HUES48 (cell line): ENCODE data around the gene BZW1.

Experiments
- H3K27ac ChIP-seq: one replicate; pipeline ENCODE4 v1.7.0; 2013; ENCODE audit warnings: low read depth, low read length, inconsistent platforms
- H3K27me3 ChIP-seq: 2 replicates; pipeline ENCODE4 v1.6.1; 2013; ENCODE audit warnings: mild to moderate bottlenecking, low read length; ENCODE audit not compliant: control insufficient read depth, insufficient read depth
- H3K36me3 ChIP-seq: 2 replicates; pipeline ENCODE4 v1.6.1; 2013; ENCODE audit warnings: low read length; ENCODE audit not compliant: control insufficient read depth, insufficient read depth
- H3K4me1 ChIP-seq: 2 replicates; pipeline ENCODE4 v1.6.1; 2013; ENCODE audit warnings: mild to moderate bottlenecking, low read length; ENCODE audit not compliant: control insufficient read depth, insufficient read depth
- H3K4me3 ChIP-seq: 2 replicates; pipeline ENCODE4 v1.5.1; 2013; ENCODE audit warnings: mild to moderate bottlenecking, low read depth, low read length
- H3K9ac ChIP-seq: 2 replicates; pipeline ENCODE4 v1.6.1; 2013; ENCODE audit warnings: mild to moderate bottlenecking, low read depth, low read length, moderate library complexity
- H3K9me3 ChIP-seq: 2 replicates; pipeline ENCODE4 v1.6.1; 2013; ENCODE audit warnings: low read length; ENCODE audit not compliant: control insufficient read depth, insufficient read depth

BZW1 gene

DNA sequence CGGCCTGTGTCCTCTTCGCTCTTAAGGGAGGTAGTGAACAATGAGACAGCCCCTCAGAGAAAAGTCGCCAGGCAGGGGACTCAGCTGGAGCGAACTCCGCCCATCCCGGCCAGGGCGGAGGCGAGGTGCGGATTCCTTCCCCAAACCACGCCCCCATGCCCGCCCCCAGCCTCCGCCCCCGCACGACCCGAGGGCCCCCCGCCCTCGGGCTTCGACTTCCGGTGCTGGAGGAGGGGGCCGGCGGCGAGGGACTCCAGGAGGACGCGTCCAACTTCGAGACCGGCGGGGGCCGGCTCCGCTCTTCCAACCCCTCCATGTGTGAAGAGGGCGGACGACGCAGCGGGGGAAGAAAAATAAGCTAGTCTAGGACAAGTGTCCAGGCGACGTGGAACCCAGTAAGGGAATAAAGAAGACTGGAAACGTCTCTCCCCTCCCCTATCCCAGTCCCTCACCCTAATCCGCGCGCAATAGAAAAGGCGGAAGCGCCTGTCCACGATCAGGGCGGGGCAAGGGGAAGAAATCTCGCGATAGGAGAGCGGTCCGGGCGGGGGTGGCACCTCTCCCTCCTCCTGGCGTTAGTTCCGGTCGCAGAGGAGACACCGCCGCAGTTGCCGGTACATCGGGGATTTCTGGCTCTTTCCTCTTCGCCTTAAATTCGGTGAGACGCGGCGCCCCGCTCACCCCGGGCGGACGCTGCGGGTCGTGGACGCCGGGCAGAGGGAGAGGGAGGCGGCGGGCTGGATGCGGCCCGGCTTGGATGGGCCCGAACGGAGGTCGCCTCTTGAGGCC is at the start of gene BZW1:
TSS of gene BZW1 (plus strand) at position 578 of the 789 bp plus-strand sequence. CDS start 1,308 bp downstream, outside the sequence.
- peak within 1 kb of the TSS; percentile 100 for H3K9ac ChIP-seq
- H3K4me1 ChIP-seq = peaks cover 14% of the 10 kb centered on the region
- peaks cover 37% of the 10 kb centered on the region for H3K36me3 ChIP-seq
- H3K9me3 ChIP-seq = no peaks in the 10 kb centered on the region
- H3K27me3 ChIP-seq = no peaks in the 10 kb centered on the region
- peak within 1 kb of the TSS; percentile 97 for H3K27ac ChIP-seq
- peak within 1 kb of the TSS; percentile 98 for H3K4me3 ChIP-seq

DNA sequence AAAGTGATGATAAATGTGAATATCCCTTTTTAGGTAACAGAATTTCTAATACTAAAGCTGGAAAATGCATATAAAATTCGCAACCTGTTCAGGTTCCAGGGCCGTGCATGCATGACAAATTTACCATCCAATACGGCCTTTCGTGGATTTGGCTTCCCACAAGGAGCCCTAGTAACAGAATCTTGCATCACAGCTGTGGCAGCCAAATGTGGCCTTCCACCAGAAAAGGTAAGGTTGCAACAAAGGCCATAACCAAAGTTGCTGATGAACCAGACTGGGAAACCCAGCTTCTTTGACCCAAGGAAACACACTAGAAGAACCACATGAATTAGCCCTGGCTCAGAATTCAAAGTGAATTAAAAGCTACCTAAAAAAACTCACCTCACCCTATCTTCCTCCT is 49.6 kb upstream of the BZW1 start:
- Histone ChIP-seq H3K4me1 (0 out of 2 replicates have a peak, but pooled peaks cover 7% of the 10 kb centered on the region), H3K9me3 (no peaks in the 10 kb centered on the region), H3K27me3 (no peaks in the 10 kb centered on the region), H3K9ac (no peak overlapping the region), H3K4me3 (no peak overlapping the region), H3K27ac (no peak overlapping the region), H3K36me3 (no peaks in the 10 kb centered on the region)

DNA sequence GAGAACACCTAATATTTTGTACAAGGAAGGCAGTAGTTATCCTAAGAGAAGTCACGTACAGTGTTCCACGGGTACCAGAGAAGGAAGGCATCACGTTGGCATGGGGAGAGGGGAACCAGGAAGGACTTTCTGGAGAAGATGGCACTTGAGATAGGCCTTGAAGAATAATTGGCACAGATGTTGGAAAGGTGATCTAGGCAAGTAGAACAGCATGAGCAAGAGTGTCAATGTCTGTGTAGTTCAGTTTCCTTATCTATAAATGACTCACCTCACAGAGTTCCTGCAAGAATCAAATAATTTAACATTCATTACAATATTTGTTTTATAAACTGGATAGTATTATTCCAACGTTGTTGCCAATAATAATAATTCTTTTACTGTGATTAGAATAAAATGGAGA is 48.3 kb upstream of the BZW1 start:
- Histone ChIP-seq H3K36me3 (no peaks in the 10 kb centered on the region), H3K4me1 (0 out of 2 replicates have a peak, but pooled peaks cover 7% of the 10 kb centered on the region), H3K27ac (no peak overlapping the region), H3K9ac (no peak overlapping the region), H3K9me3 (no peaks in the 10 kb centered on the region), H3K4me3 (no peak overlapping the region), H3K27me3 (no peaks in the 10 kb centered on the region)

GRCh38 chr2:200765139-200765951 is 46.4 kb upstream of the BZW1 start:
- no peak overlapping the region for H3K4me3 ChIP-seq
- H3K9me3 ChIP-seq = no peaks in the 10 kb centered on the region
- H3K27me3 ChIP-seq = no peaks in the 10 kb centered on the region
- 0 out of 2 replicates have a peak, but pooled peaks cover 7% of the 10 kb centered on the region for H3K4me1 ChIP-seq
- H3K36me3 ChIP-seq = no peaks in the 10 kb centered on the region
- H3K9ac ChIP-seq = no peak overlapping the region
- no peak overlapping the region for H3K27ac ChIP-seq

- H3K9me3 ChIP-seq = no peaks in the 10 kb centered on the region
- H3K9ac ChIP-seq = no peak overlapping the region
- no peaks in the 10 kb centered on the region for H3K36me3 ChIP-seq
- no peak overlapping the region for H3K27ac ChIP-seq
- H3K4me1 ChIP-seq = 0 out of 2 replicates have a peak, but pooled peaks cover 5% of the 10 kb centered on the region
- no peaks in the 10 kb centered on the region for H3K27me3 ChIP-seq
- no peak overlapping the region for H3K4me3 ChIP-seq
Observed at GRCh38 chr2:200765995-200766660, 45.6 kb upstream of the BZW1 start.

DNA sequence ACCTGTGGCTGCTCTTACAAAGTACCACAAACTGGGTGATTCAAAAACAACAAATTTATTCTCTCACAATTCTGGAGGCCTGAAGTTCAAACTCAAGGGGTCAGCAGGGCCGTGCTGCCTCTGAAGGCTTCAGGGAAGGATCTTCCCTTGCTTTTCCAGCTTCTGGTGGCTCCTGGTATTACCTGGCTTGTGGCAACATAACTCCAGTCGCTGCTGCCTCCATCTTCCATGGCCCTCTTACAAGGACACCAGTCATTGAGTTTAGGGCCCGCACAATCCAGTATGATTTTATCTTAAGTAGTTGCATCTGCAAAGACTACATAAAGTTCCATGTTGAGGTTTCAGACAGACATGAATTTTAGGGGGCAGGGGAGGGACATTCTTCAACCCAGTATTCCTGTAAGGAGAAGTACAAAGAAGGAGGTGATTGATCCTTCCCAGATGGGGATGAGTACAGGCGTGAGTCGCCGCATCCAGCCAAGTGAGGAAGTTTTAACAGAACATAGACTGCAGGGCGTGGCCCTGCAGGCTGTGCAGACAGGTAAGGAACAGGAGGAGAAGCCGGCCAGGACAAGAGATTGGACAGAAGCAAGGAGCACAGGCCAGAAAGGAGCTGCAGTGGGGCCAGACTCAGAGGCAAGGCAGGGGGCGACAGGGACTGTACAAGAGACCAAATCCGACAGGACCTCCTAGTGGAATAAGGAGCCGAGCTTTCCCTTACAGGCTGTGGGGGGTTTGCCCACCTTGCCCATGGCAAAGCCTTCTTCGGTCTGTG is 44.4 kb upstream of the BZW1 start:
- Histone ChIP-seq H3K9ac (no peak overlapping the region), H3K27ac (no peak overlapping the region), H3K27me3 (no peaks in the 10 kb centered on the region), H3K36me3 (no peaks in the 10 kb centered on the region), H3K4me1 (no peaks in the 10 kb centered on the region), H3K9me3 (no peaks in the 10 kb centered on the region), H3K4me3 (no peak overlapping the region)

DNA sequence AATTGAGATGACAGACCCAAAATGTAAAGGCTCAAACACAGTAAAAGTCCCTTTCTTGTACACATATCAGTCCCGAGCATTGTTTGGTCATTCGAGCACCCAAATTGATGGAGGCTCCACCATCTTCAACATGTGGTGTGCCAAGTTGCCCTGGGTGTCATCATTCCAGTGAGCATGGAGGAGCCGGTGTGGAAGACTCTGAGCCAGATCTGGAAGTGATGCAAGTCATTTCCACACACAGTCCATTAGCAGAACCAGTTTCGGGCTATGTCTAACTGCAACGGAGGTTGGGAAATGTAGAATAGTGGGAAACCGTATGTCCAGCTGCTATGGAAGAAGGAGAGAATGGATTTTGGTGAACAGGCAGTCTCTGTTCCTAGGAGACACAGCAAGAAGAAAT is 40.9 kb upstream of the BZW1 start:
- Histone ChIP-seq H3K36me3 (no peaks in the 10 kb centered on the region), H3K4me1 (0 out of 2 replicates have a peak, but pooled peaks cover 3% of the 10 kb centered on the region), H3K9me3 (no peaks in the 10 kb centered on the region; the same call in 1 of the 2 replicates), H3K27ac (no peak overlapping the region), H3K4me3 (no peak overlapping the region), H3K27me3 (no peaks in the 10 kb centered on the region), H3K9ac (no peak overlapping the region)

- H3K36me3 ChIP-seq = no peaks in the 10 kb centered on the region
- H3K4me1 ChIP-seq = 0 out of 2 replicates have a peak, but pooled peaks cover 3% of the 10 kb centered on the region
- no peaks in the 10 kb centered on the region; the same call in 1 of the 2 replicates for H3K9me3 ChIP-seq
- no peak overlapping the region for H3K27ac ChIP-seq
- no peaks in the 10 kb centered on the region for H3K27me3 ChIP-seq
- H3K4me3 ChIP-seq = no peak overlapping the region
- H3K9ac ChIP-seq = no peak overlapping the region
Observed at GRCh38 chr2:200772620-200773019, 39.1 kb upstream of the BZW1 start.

GRCh38 chr2:200773083-200773482 is 38.6 kb upstream of the BZW1 start:
- Histone ChIP-seq H3K9me3 (no peaks in the 10 kb centered on the region; the same call in 1 of the 2 replicates), H3K36me3 (no peaks in the 10 kb centered on the region), H3K27ac (no peak overlapping the region), H3K4me1 (0 out of 2 replicates have a peak, but pooled peaks cover 3% of the 10 kb centered on the region), H3K9ac (no peak overlapping the region), H3K27me3 (no peaks in the 10 kb centered on the region), H3K4me3 (no peak overlapping the region)

GRCh38 chr2:200774920-200775319 is 36.8 kb upstream of the BZW1 start:
- H3K9me3 ChIP-seq = no peaks in the 10 kb centered on the region; the same call in 1 of the 2 replicates
- H3K9ac ChIP-seq = no peak overlapping the region
- H3K4me1 ChIP-seq = 0 out of 2 replicates have a peak, but pooled peaks cover 3% of the 10 kb centered on the region
- no peak overlapping the region for H3K4me3 ChIP-seq
- H3K36me3 ChIP-seq = no peaks in the 10 kb centered on the region
- H3K27me3 ChIP-seq = no peaks in the 10 kb centered on the region
- no peak overlapping the region for H3K27ac ChIP-seq
